Ovary (tissue), 3 donors: ENCODE measurements around the gene SYCP2L.

Experiments used
- POLR2A ChIP-seq: fragments of 450-650 bp; IDR thresholded peaks from one replicate; pipeline ENCODE4 v1.6.1; 2017; ENCODE audit warnings: antibody characterized with exemption, mild to moderate bottlenecking, moderate library complexity
- TF ChIP-seq, protein P1 (sequence below), 3 donors: fragments of 450-650 bp in 2 of 3; fragments of 200-600 bp in 1 of 3; IDR thresholded peaks; one replicate each; pipeline versions ENCODE4 v1.5.1 to v1.8.0; 2016 to 2022; ENCODE audit warnings: antibody characterized with exemption in 3 of 3, mild to moderate bottlenecking in 1 of 3
- donor health status: DM: no; HTN: no; CAD: no.

DNA sequence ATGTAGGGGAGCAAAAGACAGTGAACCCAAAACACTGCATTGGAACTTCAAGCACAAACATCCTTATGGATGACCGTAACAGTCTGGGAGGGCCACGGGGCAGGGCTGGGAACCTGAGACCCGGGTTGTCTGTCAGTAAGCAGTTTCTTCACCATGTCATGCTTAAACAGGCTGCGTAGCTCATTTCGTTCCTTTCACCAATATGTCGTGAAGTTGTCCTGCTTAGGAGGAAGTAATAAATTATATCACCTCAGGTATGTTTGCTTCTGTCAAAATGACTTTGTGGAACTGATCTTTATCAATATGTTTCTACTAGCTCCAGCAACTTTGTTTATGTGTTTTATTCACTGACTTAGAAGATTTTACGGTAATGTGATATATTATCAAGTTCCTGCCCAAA is 36.1 kb upstream of the SYCP2L start:
- TF ChIP-seq, protein P1, sequence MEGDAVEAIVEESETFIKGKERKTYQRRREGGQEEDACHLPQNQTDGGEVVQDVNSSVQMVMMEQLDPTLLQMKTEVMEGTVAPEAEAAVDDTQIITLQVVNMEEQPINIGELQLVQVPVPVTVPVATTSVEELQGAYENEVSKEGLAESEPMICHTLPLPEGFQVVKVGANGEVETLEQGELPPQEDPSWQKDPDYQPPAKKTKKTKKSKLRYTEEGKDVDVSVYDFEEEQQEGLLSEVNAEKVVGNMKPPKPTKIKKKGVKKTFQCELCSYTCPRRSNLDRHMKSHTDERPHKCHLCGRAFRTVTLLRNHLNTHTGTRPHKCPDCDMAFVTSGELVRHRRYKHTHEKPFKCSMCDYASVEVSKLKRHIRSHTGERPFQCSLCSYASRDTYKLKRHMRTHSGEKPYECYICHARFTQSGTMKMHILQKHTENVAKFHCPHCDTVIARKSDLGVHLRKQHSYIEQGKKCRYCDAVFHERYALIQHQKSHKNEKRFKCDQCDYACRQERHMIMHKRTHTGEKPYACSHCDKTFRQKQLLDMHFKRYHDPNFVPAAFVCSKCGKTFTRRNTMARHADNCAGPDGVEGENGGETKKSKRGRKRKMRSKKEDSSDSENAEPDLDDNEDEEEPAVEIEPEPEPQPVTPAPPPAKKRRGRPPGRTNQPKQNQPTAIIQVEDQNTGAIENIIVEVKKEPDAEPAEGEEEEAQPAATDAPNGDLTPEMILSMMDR (IDR thresholded peaks at IDR 0.05), result no peak
- no peak for TF ChIP-seq POLR2A
